RWPE2 (cell line): ENCODE measurements around the gene USP34.

Experiments
- ATAC-seq: fragments of 200-7000 bp; cut with Tn5 transposase; 3 replicates; pipeline ENCODE4 v1.9.1; 2021; ENCODE audit warnings: low read depth
- DNase-seq: peaks from one replicate; pipeline ENCODE4 v3.0.0-alpha.2; 2020; ENCODE audit warnings: low spot score
- H3K27ac ChIP-seq: fragments of 450-650 bp; 2 replicates; pipeline ENCODE4 v1.5.1; 2017; ENCODE audit warnings: mild to moderate bottlenecking; ENCODE audit not compliant: poor library complexity, severe bottlenecking
- H3K27me3 ChIP-seq: fragments of 250-450 bp; sonication (Bioruptor Pico); 2 replicates; pipeline ENCODE4 v1.5.1; 2021; ENCODE audit warnings: mild to moderate bottlenecking, moderate library complexity; ENCODE audit not compliant: insufficient read depth, poor library complexity, severe bottlenecking
- H3K36me3 ChIP-seq: fragments of 250-450 bp; sonication (Bioruptor Pico); 2 replicates; pipeline ENCODE4 v1.5.1; 2020; ENCODE audit warnings: low read depth, mild to moderate bottlenecking, moderate library complexity
- H3K4me1 ChIP-seq: fragments of 250-450 bp; sonication (Bioruptor Pico); 2 replicates; pipeline ENCODE4 v1.5.1; 2021; ENCODE audit warnings: mild to moderate bottlenecking, moderate library complexity; ENCODE audit not compliant: insufficient read depth, poor library complexity, severe bottlenecking
- H3K4me3 ChIP-seq: fragments of 250-450 bp; sonication (Bioruptor Pico); 2 replicates; pipeline ENCODE4 v1.5.1; 2021; ENCODE audit warnings: mild to moderate bottlenecking, moderate library complexity; ENCODE audit not compliant: severe bottlenecking
- H3K9me3 ChIP-seq: fragments of 250-450 bp; sonication (Bioruptor Pico); 2 replicates; pipeline ENCODE4 v1.5.1; 2021; ENCODE audit warnings: mild to moderate bottlenecking, moderate library complexity; ENCODE audit not compliant: severe bottlenecking
- CTCF ChIP-seq: fragments of 450-650 bp; IDR thresholded peaks from one replicate; pipeline ENCODE4 v1.5.1; 2017; ENCODE audit warnings: mild to moderate bottlenecking, moderate library complexity; ENCODE audit not compliant: poor library complexity, severe bottlenecking

The USP34 gene

GRCh38 chr2:61470965-61471904 is at the start of gene USP34:
Gene USP34 (minus strand): TSS chr2:61471087. CDS start chr2:61470692, 395 bp downstream.
- peak; percentile 94 for DNase-seq
- Histone ChIP-seq H3K27ac (peak within 1 kb of the TSS; percentile 85), H3K4me3 (peak within 1 kb of the TSS; percentile 100), H3K27me3 (no peaks in the 10 kb centered on the region), H3K9me3 (no peaks in the 10 kb centered on the region), H3K4me1 (peaks cover 5% of the 10 kb centered on the region), H3K36me3 (peaks cover 25% of the 10 kb centered on the region)
- ATAC-seq, result peak; percentile 80
- TF ChIP-seq CTCF, result no peak

GRCh38 chr2:61520261-61520660 is 49.4 kb upstream of the USP34 start:
- no peaks in the 10 kb centered on the region for H3K9me3 ChIP-seq
- ATAC-seq, result peak; percentile 27; the same call in 1 of the 3 replicates
- DNase-seq, result no peak
- H3K4me3 ChIP-seq, result no peak overlapping the region
- H3K27me3 ChIP-seq, result no peaks in the 10 kb centered on the region
- no peaks in the 10 kb centered on the region for H3K4me1 ChIP-seq
- peaks cover 92% of the 10 kb centered on the region for H3K36me3 ChIP-seq
- H3K27ac ChIP-seq, result no peak overlapping the region
- TF ChIP-seq CTCF, result no peak

- Histone ChIP-seq H3K9me3 (no peaks in the 10 kb centered on the region), H3K4me3 (no peak overlapping the region), H3K4me1 (peaks cover 3% of the 10 kb centered on the region), H3K27me3 (no peaks in the 10 kb centered on the region), H3K27ac (no peak overlapping the region), H3K36me3 (peaks cover 96% of the 10 kb centered on the region)
- ATAC-seq (no peak), DNase-seq (no peak)
- TF ChIP-seq CTCF, result no peak
Observed at GRCh38 chr2:61512768-61513398, 42.0 kb upstream of the USP34 start.

- TF ChIP-seq CTCF, result no peak
- H3K9me3 ChIP-seq, result no peaks in the 10 kb centered on the region
- DNase-seq (no peak), ATAC-seq (peak; percentile 14; the same call in 1 of the 3 replicates)
- H3K36me3 ChIP-seq, result peaks cover 88% of the 10 kb centered on the region
- no peak overlapping the region for H3K27ac ChIP-seq
- no peak overlapping the region for H3K4me3 ChIP-seq
- H3K4me1 ChIP-seq, result peaks cover 3% of the 10 kb centered on the region
- H3K27me3 ChIP-seq, result no peaks in the 10 kb centered on the region
Observed at GRCh38 chr2:61510674-61511671, 40.1 kb upstream of the USP34 start.
